ENCODE data around the gene AUH. TPM values are rescaled to one million over a fixed set of nuclear protein-coding genes. Genes with fewer than 3 reads are reported as not detected.

The AUH gene
- total and polyA plus RNA-seq, 2 donors (not counting 1 experiment from before 2014, with no cell fraction given), result 5.2 to 29.1 TPM

DNA sequence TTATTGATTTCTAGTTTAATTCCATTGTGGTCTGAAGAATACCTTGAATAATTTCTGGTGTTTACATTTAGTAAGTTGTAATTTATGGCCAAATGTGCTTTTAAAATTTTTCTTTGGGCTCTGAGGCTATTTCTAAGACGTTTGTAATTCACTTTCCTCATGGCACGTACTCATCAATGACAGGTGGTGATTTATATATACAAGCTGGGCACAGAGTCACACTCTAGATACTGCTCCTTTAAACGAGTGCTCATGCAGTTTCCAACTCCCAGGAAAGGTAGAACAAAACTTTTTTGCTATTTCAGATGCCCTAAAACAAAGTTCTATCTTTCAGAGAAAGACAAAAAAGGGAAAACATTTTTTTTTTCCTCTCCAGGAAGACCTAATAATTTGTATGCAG lies 146.9 kb downstream of the AUH start:
- DNase-seq, result no peak
- Mint-ChIP-seq H3K27ac (no peak overlapping the region), H3K4me3 (no peak overlapping the region), H3K9me3 (ENCODE audit: insufficient read depth) (peaks cover 2% of the 10 kb centered on the region), H3K27me3 (no peaks in the 10 kb centered on the region), H3K4me1 (peaks cover 6% of the 10 kb centered on the region)
- H3K27me3 ChIP-seq (replicated peaks in 1 of 4; ENCODE audit: control extremely low read depth in 1 of 4, control insufficient read depth in 3 of 4, insufficient read depth in 4 of 4, low read length in 3 of 4), result no peaks in the 10 kb centered on the region
- no peaks in the 10 kb centered on the region for H3K36me3 ChIP-seq (replicated peaks in 1 of 2; ENCODE audit: control extremely low read depth in 1 of 2, control insufficient read depth in 1 of 2, extremely low read depth in 1 of 2, insufficient read depth in 2 of 2, low read length in 1 of 2)
- no peaks in the 10 kb centered on the region for H3K79me2 ChIP-seq (ENCODE audit: control insufficient read depth, insufficient read depth, low read length)
- H4K20me1 ChIP-seq (ENCODE audit: control insufficient read depth, insufficient read depth, low read length, poor library complexity, severe bottlenecking), result no peaks in the 10 kb centered on the region
- no peaks in the 10 kb centered on the region for H3K9me3 ChIP-seq (ENCODE audit: control extremely low read depth in 1 of 3, control insufficient read depth in 2 of 3, insufficient read depth in 1 of 3, low read length in 2 of 3)
- no peak for ATAC-seq (ENCODE audit: low read depth)
- POLR2A ChIA-PET, result no interaction called here
- no peak overlapping the region for H2AFZ ChIP-seq (ENCODE audit: insufficient read depth, low read depth, low read length, poor library complexity, severe bottlenecking)
- H3K4me1 ChIP-seq (ENCODE audit: control insufficient read depth in 2 of 2, insufficient read depth in 2 of 2, low read length in 2 of 2), result no peaks in the 10 kb centered on the region
- intact Hi-C loops (cut with micrococcal nuclease), result no loop called here
- TF ChIP-seq, protein P1, sequence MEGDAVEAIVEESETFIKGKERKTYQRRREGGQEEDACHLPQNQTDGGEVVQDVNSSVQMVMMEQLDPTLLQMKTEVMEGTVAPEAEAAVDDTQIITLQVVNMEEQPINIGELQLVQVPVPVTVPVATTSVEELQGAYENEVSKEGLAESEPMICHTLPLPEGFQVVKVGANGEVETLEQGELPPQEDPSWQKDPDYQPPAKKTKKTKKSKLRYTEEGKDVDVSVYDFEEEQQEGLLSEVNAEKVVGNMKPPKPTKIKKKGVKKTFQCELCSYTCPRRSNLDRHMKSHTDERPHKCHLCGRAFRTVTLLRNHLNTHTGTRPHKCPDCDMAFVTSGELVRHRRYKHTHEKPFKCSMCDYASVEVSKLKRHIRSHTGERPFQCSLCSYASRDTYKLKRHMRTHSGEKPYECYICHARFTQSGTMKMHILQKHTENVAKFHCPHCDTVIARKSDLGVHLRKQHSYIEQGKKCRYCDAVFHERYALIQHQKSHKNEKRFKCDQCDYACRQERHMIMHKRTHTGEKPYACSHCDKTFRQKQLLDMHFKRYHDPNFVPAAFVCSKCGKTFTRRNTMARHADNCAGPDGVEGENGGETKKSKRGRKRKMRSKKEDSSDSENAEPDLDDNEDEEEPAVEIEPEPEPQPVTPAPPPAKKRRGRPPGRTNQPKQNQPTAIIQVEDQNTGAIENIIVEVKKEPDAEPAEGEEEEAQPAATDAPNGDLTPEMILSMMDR (IDR thresholded peaks at IDR 0.05), result no peak
- no peak for TF ChIP-seq EZH2 (IDR thresholded peaks at IDR 0.05; ENCODE audit: borderline replicate concordance, insufficient read depth, low read depth, low read length, poor library complexity, severe bottlenecking)
- H3K4me2 ChIP-seq (replicated peaks; ENCODE audit: low read depth, low read length, poor library complexity, severe bottlenecking), result no peak overlapping the region
- CTCF ChIA-PET, result no interaction called here
- H3K4me3 ChIP-seq (ENCODE audit: control extremely low read depth in 1 of 5, extremely low read depth in 1 of 5, insufficient read depth in 1 of 5, low read depth in 2 of 5, low read length in 4 of 5), result no peak overlapping the region
- H3K27ac ChIP-seq (ENCODE audit: low read length in 2 of 2), result no peak overlapping the region
- H3K9ac ChIP-seq (ENCODE audit: low read length), result no peak overlapping the region
- 79% methylated on average over 3 of the region's 3 CpGs for WGBS (ENCODE audit: insufficient coverage)

DNA sequence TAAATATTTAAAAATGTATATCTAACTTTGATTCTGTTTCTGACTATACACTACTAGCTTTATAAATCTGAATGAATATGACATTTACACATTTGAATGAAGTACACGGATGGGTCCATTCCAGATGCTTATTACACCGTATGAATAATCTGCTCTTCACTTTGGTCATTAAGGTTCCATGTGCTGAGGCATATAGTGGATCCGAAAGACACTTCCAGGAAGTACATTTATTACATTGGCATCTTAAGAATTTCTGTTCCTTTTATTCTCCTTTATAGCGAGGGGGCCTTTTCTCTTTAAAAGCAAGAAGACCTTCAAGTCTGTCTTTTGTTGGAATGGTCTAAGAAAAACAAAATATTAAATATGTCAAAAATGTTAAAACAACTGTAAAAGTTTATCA lies 147.6 kb downstream of the AUH start:
- Mint-ChIP-seq H3K4me3 (no peak overlapping the region), H3K27me3 (no peaks in the 10 kb centered on the region), H3K9me3 (ENCODE audit: insufficient read depth) (peaks cover 2% of the 10 kb centered on the region), H3K27ac (no peak overlapping the region), H3K4me1 (peaks cover 10% of the 10 kb centered on the region)
- H3K36me3 ChIP-seq (replicated peaks in 1 of 2; ENCODE audit: control extremely low read depth in 1 of 2, control insufficient read depth in 1 of 2, extremely low read depth in 1 of 2, insufficient read depth in 2 of 2, low read length in 1 of 2), result no peaks in the 10 kb centered on the region
- no peaks in the 10 kb centered on the region for H3K79me2 ChIP-seq (ENCODE audit: control insufficient read depth, insufficient read depth, low read length)
- no peak overlapping the region for H3K9ac ChIP-seq (ENCODE audit: low read length)
- ATAC-seq (ENCODE audit: low read depth) (no peak), DNase-seq (no peak)
- POLR2A ChIA-PET, result no interaction called here
- CTCF ChIA-PET, result no interaction called here
- H4K20me1 ChIP-seq (ENCODE audit: control insufficient read depth, insufficient read depth, low read length, poor library complexity, severe bottlenecking), result no peaks in the 10 kb centered on the region
- H2AFZ ChIP-seq (ENCODE audit: insufficient read depth, low read depth, low read length, poor library complexity, severe bottlenecking), result no peak overlapping the region
- TF ChIP-seq, protein P1 (IDR thresholded peaks at IDR 0.05), result no peak
- TF ChIP-seq EZH2 (IDR thresholded peaks at IDR 0.05; ENCODE audit: borderline replicate concordance, insufficient read depth, low read depth, low read length, poor library complexity, severe bottlenecking), result no peak
- no peaks in the 10 kb centered on the region for H3K9me3 ChIP-seq (ENCODE audit: control extremely low read depth in 1 of 3, control insufficient read depth in 2 of 3, insufficient read depth in 1 of 3, low read length in 2 of 3)
- no peak overlapping the region for H3K4me2 ChIP-seq (replicated peaks; ENCODE audit: low read depth, low read length, poor library complexity, severe bottlenecking)
- WGBS (ENCODE audit: insufficient coverage), result 90% methylated on average over 2 of the region's 4 CpGs
- H3K4me3 ChIP-seq (ENCODE audit: control extremely low read depth in 1 of 5, extremely low read depth in 1 of 5, insufficient read depth in 1 of 5, low read depth in 2 of 5, low read length in 4 of 5), result no peak overlapping the region
- H3K4me1 ChIP-seq (ENCODE audit: control insufficient read depth in 2 of 2, insufficient read depth in 2 of 2, low read length in 2 of 2), result peaks cover 2 to 3% of the 10 kb centered on the region in 2 donors
- H3K27me3 ChIP-seq (replicated peaks in 1 of 4; ENCODE audit: control extremely low read depth in 1 of 4, control insufficient read depth in 3 of 4, insufficient read depth in 4 of 4, low read length in 3 of 4), result no peaks in the 10 kb centered on the region
- no peak overlapping the region for H3K27ac ChIP-seq (ENCODE audit: low read length in 2 of 2)
- intact Hi-C loops (cut with micrococcal nuclease), result no loop called here

Measured in B cell (primary cell).